ENCODE data around the gene SLC48A1.

SLC48A1 gene

DNA sequence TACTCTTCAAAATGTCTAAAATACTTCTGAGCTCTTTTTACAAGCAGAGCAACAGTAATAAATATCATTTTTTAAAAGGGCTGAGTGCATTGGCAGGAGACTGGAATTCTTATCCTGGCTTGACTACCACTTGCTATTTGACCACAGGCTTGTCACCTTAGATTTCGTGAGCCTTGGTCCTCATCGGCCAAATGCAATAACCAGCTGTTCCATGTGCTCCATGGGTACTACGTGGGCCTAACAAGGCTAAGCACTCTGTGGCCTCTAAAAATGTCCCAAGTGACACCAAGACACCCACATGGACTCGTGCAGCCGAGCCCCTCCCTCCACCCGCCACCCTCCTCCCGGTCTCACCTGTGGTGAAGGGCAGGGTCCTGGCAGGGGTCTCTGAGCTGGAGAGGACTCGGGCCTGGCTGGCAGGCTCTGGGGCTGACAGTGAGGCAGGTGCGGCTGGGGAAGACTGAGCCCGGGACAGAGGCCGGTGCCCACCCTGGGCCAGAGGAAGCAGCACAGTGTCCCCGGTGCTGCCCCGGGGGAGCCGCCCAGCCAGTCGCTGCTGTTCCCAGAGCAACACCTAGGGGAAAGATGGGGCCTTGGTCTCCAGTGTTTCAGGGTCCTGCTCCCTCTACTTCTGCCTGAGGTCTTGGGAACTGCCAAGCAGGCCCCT, 20.1 kb downstream of the SLC48A1 start:
- H3K27ac ChIP-seq = no peak overlapping the region
- TF ChIP-seq, protein P1, sequence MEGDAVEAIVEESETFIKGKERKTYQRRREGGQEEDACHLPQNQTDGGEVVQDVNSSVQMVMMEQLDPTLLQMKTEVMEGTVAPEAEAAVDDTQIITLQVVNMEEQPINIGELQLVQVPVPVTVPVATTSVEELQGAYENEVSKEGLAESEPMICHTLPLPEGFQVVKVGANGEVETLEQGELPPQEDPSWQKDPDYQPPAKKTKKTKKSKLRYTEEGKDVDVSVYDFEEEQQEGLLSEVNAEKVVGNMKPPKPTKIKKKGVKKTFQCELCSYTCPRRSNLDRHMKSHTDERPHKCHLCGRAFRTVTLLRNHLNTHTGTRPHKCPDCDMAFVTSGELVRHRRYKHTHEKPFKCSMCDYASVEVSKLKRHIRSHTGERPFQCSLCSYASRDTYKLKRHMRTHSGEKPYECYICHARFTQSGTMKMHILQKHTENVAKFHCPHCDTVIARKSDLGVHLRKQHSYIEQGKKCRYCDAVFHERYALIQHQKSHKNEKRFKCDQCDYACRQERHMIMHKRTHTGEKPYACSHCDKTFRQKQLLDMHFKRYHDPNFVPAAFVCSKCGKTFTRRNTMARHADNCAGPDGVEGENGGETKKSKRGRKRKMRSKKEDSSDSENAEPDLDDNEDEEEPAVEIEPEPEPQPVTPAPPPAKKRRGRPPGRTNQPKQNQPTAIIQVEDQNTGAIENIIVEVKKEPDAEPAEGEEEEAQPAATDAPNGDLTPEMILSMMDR (conservative IDR thresholded peaks at IDR 0.05) = no peak

DNA sequence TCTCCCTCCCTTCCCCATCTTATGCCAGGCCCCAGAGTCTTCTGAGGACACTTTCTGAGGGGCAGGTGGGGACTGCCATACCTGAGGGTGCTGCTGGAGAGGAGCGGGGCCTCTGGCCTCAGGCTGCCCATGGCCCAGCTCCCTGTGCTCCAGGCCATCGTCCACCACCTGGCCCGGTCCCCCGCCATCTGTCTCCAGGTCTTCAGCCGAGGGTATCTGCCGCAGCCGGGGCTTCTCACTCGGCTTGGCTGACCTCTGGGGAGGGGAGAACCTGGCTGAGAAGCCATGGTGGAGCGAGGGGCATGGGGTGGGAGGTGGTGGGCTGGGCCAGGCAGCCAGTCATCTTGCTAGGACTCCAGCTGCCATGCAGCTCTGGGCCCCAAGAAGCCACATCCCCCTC, 21.6 kb downstream of the SLC48A1 start:
- no peak overlapping the region for H3K27ac ChIP-seq
- TF ChIP-seq, protein P1 (conservative IDR thresholded peaks at IDR 0.05) = no peak

DNA sequence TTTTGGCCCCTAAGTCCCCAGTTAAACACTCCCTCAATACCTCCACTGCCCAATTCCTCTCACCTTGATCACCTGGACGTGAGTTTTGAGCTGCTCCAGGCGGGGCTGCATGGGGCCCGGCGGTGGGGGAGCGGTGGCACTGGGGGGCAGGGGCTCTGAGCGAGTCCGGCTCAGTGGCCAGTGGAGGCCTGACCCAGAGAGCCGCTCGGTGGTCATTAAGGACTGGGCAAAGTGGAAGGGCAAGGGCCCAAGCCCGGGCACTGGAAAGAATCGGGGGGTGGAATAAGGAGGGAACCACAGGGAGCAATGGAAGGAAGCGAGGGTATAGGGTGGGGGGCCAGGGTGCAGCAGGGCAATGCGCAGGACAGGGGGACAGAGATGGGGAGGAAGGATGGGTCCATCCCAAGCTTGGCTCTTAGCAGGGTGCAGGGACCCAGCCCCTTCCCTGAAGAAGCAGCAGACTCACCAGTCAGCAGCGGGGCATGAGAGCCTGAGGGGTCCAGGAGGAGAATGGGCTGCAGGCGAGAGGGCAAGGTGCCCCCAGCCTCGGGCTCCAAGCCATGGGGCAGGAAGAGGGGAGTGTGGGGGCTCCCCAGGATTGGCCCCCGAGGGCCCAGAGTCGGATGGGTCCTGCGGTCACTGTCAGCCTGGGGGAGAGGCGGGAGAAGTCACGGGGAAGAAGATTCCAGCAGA, 22.2 kb downstream of the SLC48A1 start:
- TF ChIP-seq, protein P1 (conservative IDR thresholded peaks at IDR 0.05) = no peak
- no peak overlapping the region for H3K27ac ChIP-seq

DNA sequence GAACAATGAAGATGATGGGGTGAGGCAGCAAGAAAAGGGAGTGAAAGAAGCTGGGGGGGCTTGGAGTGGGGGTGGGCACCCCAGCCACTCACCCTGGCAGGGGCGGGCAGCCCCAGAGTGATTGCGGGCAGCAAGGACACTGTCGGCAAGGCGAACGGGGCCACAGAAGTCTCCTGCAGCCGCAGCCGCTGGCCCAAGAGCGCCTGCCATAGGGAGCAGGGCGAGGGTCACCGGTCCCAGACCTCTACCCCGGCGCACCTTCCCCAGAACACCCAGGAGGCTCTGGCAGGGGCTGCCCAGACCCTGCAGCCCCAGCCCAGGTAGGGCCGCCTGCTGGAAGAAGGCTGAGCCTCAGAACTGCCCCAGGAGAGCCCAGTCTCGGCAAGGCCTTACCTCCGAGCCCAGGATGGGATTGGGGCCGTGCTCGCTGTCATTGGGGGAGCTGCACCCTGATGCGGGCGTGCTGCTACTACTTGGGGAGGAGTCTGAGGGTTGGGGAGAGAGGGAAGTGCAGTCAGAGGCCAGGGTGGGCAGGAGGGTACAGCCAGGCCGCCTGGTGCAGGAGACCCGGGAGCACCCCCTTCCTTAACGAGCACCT, 22.9 kb downstream of the SLC48A1 start:
- TF ChIP-seq, protein P1 (conservative IDR thresholded peaks at IDR 0.05) = no peak
- no peak overlapping the region for H3K27ac ChIP-seq

DNA sequence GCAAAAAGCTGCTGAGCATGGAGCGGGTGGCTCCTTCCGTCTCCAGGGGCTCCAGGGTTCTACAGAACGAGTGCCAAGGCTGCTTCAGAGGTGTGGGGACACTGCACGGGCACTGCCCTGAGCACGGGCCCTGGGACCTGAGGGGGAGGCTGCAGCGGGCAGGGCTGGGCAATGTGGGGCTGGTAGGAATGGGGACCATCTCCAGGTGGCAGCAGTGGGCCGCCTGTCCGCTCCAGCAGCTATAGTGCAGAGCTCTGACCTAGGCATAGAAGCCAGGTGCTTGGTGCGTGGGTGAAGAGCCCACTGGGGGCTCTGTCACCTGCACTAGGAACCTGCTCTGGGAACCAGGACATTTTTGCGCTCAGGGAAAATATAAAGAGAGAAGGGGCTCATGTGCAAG, 24.4 kb downstream of the SLC48A1 start:
- H3K27ac ChIP-seq = no peak overlapping the region
- TF ChIP-seq, protein P1 (conservative IDR thresholded peaks at IDR 0.05) = no peak; the same call in 1 of the 2 replicates

DNA sequence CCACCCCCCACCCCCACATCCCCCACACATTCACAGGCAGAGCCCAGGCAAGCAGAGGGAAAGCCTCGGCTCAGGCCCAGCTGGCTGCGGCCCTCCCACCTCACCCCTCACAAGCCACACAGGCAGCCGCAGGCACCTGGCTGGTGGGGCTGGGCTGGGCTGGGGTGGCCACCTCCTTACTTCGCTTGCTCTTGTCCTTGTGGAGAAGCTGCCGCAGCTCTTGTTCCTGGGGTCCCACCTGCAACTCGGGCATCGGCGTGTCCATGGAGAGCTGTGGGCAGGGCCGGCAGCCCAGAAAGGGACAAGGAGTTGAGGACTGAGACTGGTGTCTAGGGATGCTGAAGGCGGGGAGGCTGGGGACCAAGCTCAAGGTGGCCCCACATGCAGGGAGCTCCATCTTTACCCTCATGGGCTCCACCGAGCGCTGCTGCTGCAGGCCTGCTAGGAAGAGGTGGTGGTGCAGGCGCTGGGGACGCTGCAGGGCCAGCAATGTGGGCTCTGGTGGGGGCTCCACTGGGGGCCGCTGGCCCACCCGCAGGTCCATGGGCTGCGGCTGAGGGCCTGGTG, 25.4 kb downstream of the SLC48A1 start:
- TF ChIP-seq, protein P1 (conservative IDR thresholded peaks at IDR 0.05) = no peak
- peak overlapping the region; percentile 97; the same call in 1 of the 2 replicates for H3K27ac ChIP-seq

DNA sequence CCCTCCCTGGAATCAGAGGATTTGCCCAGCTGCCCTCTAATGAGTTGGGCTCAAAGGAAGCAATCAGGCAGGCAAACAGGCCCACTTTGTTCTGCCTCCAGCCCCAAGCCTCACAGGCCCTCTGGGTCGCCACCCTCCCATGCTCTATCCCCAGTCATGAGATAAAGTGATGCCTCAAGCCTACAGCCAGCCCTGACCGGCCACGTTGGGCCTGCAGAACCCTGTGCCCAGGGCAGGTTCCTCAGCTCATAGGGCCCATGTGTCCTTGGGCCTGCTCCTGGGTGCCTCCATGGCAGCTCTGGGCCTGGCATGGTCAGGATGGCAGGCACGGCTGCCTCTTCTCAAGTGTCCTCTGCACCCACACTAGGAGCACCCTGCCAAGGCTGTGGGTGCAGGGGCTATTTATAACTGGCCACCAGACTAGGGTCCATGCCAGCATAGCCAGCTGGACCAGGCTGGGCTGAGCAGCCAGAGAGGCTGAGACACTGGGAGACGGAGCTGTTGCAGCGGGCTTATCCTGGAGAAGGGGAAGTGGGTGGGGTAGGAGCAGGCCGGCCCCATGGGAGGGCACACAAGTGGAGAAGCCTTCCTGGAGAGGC, 26.4 kb downstream of the SLC48A1 start:
- peak overlapping the region; percentile 97 for H3K27ac ChIP-seq
- TF ChIP-seq, protein P1 (conservative IDR thresholded peaks at IDR 0.05) = no peak

All from VCaP (cell line).